ENCODE results near the gene ATP11A. TPM values are rescaled to one million over a fixed set of nuclear protein-coding genes. Genes with fewer than 3 reads are reported as not detected.

Gene ATP11A
- total RNA-seq, 1 experiment from 2014 or later: 232 TPM

- Histone ChIP-seq H3K4me3 (ENCODE audit: low read depth, low read length) (peak overlapping the region; percentile 80), H3K9me3 (no peaks in the 10 kb centered on the region), H3K4me1 (peaks cover 21% of the 10 kb centered on the region), H3K36me3 (ENCODE audit: control insufficient read depth, insufficient read depth, low read length) (no peaks in the 10 kb centered on the region), H3K27me3 (replicated peaks; ENCODE audit: control insufficient read depth, insufficient read depth, low read length) (no peaks in the 10 kb centered on the region)
- ChIA-PET CTCF (interaction anchor here (0.6 to 1.9 kb wide), 5 partner anchors 20 to 103 kb away, joined by 3 to 11 read pairs (median 3); no protein-coding TSS in a partner anchor), POLR2A (interaction anchor here (0.5 to 0.6 kb wide), 2 partner anchors 35 to 37 kb away, joined by 3 to 4 read pairs; no protein-coding TSS in a partner anchor)
- BruUV-seq (replicated peaks): no TSS peak
- DNase-seq: no peak
- Mint-ChIP-seq H3K9me3 (ENCODE audit: unreplicated experiment) (no peaks in the 10 kb centered on the region), H3K27me3 (ENCODE audit: insufficient read depth, unreplicated experiment) (no peaks in the 10 kb centered on the region), H3K36me3 (ENCODE audit: insufficient read depth, unreplicated experiment) (peaks cover 14% of the 10 kb centered on the region), H3K27ac (ENCODE audit: unreplicated experiment) (no peak overlapping the region), H3K4me1 (ENCODE audit: low read depth, unreplicated experiment) (peaks cover 16% of the 10 kb centered on the region), H3K4me3 (ENCODE audit: unreplicated experiment) (peak overlapping the region; percentile 84)
- intact Hi-C loops (cut with micrococcal nuclease; ENCODE audit: unreplicated experiment): no loop called here
- no peak for TF ChIP-seq CTCF (IDR thresholded peaks at IDR 0.05; ENCODE audit: insufficient read depth in 1 of 2, low read depth in 1 of 2, low read length in 1 of 2, severe bottlenecking in 1 of 2, unreplicated experiment in 1 of 2)
Measured at GRCh38 chr13:112894423-112894672, 204.5 kb downstream of the ATP11A start.

GRCh38 chr13:112894673-112895481, 205.0 kb downstream of the ATP11A start:
- H3K9me3 Mint-ChIP-seq (ENCODE audit: unreplicated experiment): no peaks in the 10 kb centered on the region
- BruUV-seq (replicated peaks): no TSS peak
- no peaks in the 10 kb centered on the region for H3K27me3 Mint-ChIP-seq (ENCODE audit: insufficient read depth, unreplicated experiment)
- Histone ChIP-seq H3K36me3 (ENCODE audit: control insufficient read depth, insufficient read depth, low read length) (no peaks in the 10 kb centered on the region), H3K27me3 (replicated peaks; ENCODE audit: control insufficient read depth, insufficient read depth, low read length) (no peaks in the 10 kb centered on the region), H3K4me1 (peaks cover 21% of the 10 kb centered on the region), H3K4me3 (ENCODE audit: low read depth, low read length) (peak overlapping the region; percentile 80), H3K9me3 (no peaks in the 10 kb centered on the region)
- peaks cover 16% of the 10 kb centered on the region for H3K4me1 Mint-ChIP-seq (ENCODE audit: low read depth, unreplicated experiment)
- no peak for TF ChIP-seq CTCF (IDR thresholded peaks at IDR 0.05; ENCODE audit: insufficient read depth in 1 of 2, low read depth in 1 of 2, low read length in 1 of 2, severe bottlenecking in 1 of 2, unreplicated experiment in 1 of 2)
- H3K4me3 Mint-ChIP-seq (ENCODE audit: unreplicated experiment): peak overlapping the region; percentile 84
- intact Hi-C loops (cut with micrococcal nuclease; ENCODE audit: unreplicated experiment): no loop called here
- CTCF ChIA-PET: interaction anchor here (0.6 to 1.9 kb wide), 5 partner anchors 20 to 103 kb away, joined by 3 to 11 read pairs (median 3); no protein-coding TSS in a partner anchor
- POLR2A ChIA-PET: interaction anchor here (0.5 to 0.6 kb wide), 2 partner anchors 34 to 37 kb away, joined by 3 to 4 read pairs; no protein-coding TSS in a partner anchor
- peaks cover 9% of the 10 kb centered on the region for H3K36me3 Mint-ChIP-seq (ENCODE audit: insufficient read depth, unreplicated experiment)
- H3K27ac Mint-ChIP-seq (ENCODE audit: unreplicated experiment): no peak overlapping the region
- DNase-seq: no peak

GRCh38 chr13:112895521-112896465, 206.0 kb downstream of the ATP11A start:
- Mint-ChIP-seq H3K27ac (ENCODE audit: unreplicated experiment) (no peak overlapping the region), H3K4me1 (ENCODE audit: low read depth, unreplicated experiment) (peaks cover 16% of the 10 kb centered on the region), H3K36me3 (ENCODE audit: insufficient read depth, unreplicated experiment) (peaks cover 6% of the 10 kb centered on the region), H3K9me3 (ENCODE audit: unreplicated experiment) (no peaks in the 10 kb centered on the region), H3K4me3 (ENCODE audit: unreplicated experiment) (peak overlapping the region; percentile 84), H3K27me3 (ENCODE audit: insufficient read depth, unreplicated experiment) (no peaks in the 10 kb centered on the region)
- Histone ChIP-seq H3K9me3 (no peaks in the 10 kb centered on the region), H3K36me3 (ENCODE audit: control insufficient read depth, insufficient read depth, low read length) (no peaks in the 10 kb centered on the region), H3K4me1 (peaks cover 21% of the 10 kb centered on the region), H3K4me3 (ENCODE audit: low read depth, low read length) (no peak overlapping the region), H3K27me3 (replicated peaks; ENCODE audit: control insufficient read depth, insufficient read depth, low read length) (no peaks in the 10 kb centered on the region)
- intact Hi-C loops (cut with micrococcal nuclease; ENCODE audit: unreplicated experiment): no loop called here
- POLR2A ChIA-PET: no interaction called here
- TF ChIP-seq CTCF (IDR thresholded peaks at IDR 0.05; ENCODE audit: insufficient read depth in 1 of 2, low read depth in 1 of 2, low read length in 1 of 2, severe bottlenecking in 1 of 2, unreplicated experiment in 1 of 2): no peak
- CTCF ChIA-PET: interaction anchor here (0.7 kb wide), 1 partner anchor 59 kb away, joined by 3 read pairs; no protein-coding TSS in a partner anchor
- BruUV-seq (replicated peaks): TSS peak; percentile 24
- no peak for DNase-seq

Data from Caco-2 (cell line).